Measurements from ENCODE around the gene PARD3. TPM values are rescaled to one million over a fixed set of nuclear protein-coding genes. Genes with fewer than 3 reads are reported as not detected.

Gene PARD3
- total and polyA plus RNA-seq, 3 donors from 2014 or later: 31.8 to 59.5 (median 49.5) TPM

DNA sequence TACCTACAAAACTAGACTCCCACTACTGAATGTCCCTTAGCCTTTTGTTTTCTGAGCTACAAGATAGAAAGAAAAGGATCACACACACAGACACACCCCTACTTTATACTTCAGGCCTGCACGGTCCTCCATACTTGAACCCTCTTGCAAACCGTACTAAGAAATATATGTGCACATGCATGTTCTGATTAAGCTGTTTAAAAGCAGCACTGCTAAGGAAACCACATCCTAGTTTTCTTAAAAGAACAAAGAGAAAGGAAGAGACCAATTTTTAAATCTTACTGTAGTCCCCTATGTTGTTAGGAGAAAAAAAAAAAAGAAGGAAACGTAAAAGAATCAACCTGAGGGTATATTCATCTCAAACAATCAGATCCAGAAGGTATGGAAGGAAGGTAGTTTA lies 501.2 kb downstream of the PARD3 start:
- no peak overlapping the region for H3K27ac ChIP-seq
- DNase-seq: no peak
- no peaks in the 10 kb centered on the region for H3K27me3 ChIP-seq
- no peaks in the 10 kb centered on the region for H3K36me3 ChIP-seq (ENCODE audit: low read depth, missing control alignments)
- no peaks in the 10 kb centered on the region for H3K9me3 ChIP-seq
- no peaks in the 10 kb centered on the region for H3K4me1 ChIP-seq
- no peak overlapping the region for H3K4me3 ChIP-seq
- TF ChIP-seq POLR2A (IDR thresholded peaks at IDR 0.05) (no peak), CTCF (IDR thresholded peaks at IDR 0.05) (no peak)
- intact Hi-C loops (cut with DNase I; ENCODE audit: low total_unique reads): no loop called here
- 59 to 86% methylated on average over 3 of the region's 3 CpGs for WGBS, 2 donors

DNA sequence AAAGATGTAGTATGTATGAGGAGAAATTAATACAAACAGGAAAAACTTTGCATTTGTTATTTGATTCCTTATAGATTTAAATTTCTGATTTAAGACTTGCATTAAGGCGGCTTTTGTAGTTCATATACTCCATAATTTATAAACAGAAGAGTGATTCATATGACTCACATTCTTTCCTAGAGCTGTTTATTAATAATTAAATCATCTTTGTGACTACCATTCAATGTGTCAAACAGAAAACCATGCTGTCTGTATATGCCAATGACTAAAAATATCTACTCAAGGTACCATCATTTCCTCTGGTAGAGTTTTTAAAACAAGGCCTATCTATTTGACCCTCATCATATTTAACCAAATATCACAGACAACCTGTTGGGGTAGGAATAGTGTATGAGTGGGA lies 501.7 kb downstream of the PARD3 start:
- TF ChIP-seq POLR2A (IDR thresholded peaks at IDR 0.05) (no peak), CTCF (IDR thresholded peaks at IDR 0.05) (no peak)
- no peaks in the 10 kb centered on the region for H3K9me3 ChIP-seq
- 92 to 96% methylated on average over 1 of the region's 1 CpG for WGBS, 2 donors
- no peak for DNase-seq
- H3K36me3 ChIP-seq (ENCODE audit: low read depth, missing control alignments): no peaks in the 10 kb centered on the region
- H3K4me3 ChIP-seq: no peak overlapping the region
- no peak overlapping the region for H3K27ac ChIP-seq
- H3K4me1 ChIP-seq: no peaks in the 10 kb centered on the region
- no peaks in the 10 kb centered on the region for H3K27me3 ChIP-seq
- intact Hi-C loops (cut with DNase I; ENCODE audit: low total_unique reads): no loop called here

GRCh38 chr10:34311679-34312078 lies 503.4 kb downstream of the PARD3 start:
- intact Hi-C loops (cut with DNase I; ENCODE audit: low total_unique reads): no loop called here
- TF ChIP-seq POLR2A (IDR thresholded peaks at IDR 0.05) (no peak), CTCF (IDR thresholded peaks at IDR 0.05) (no peak)
- WGBS, 2 donors: 93 to 97% methylated on average over 3 of the region's 3 CpGs

GRCh38 chr10:34310234-34310633 lies 504.9 kb downstream of the PARD3 start:
- Histone ChIP-seq H3K4me3 (no peak overlapping the region), H3K27ac (no peak overlapping the region), H3K4me1 (no peaks in the 10 kb centered on the region), H3K9me3 (no peaks in the 10 kb centered on the region), H3K36me3 (ENCODE audit: low read depth, missing control alignments) (no peaks in the 10 kb centered on the region), H3K27me3 (no peaks in the 10 kb centered on the region)
- TF ChIP-seq CTCF (IDR thresholded peaks at IDR 0.05) (no peak), POLR2A (IDR thresholded peaks at IDR 0.05) (no peak)
- no peak for DNase-seq
- 95 to 96% methylated on average over 4 of the region's 4 CpGs for WGBS, 2 donors
- intact Hi-C loops (cut with DNase I; ENCODE audit: low total_unique reads): no loop called here

More at GRCh38 chr10:34311679-34312078, 503.4 kb downstream of the PARD3 start:
- Histone ChIP-seq H3K4me1 (no peaks in the 10 kb centered on the region), H3K27ac (no peak overlapping the region), H3K36me3 (ENCODE audit: low read depth, missing control alignments) (no peaks in the 10 kb centered on the region), H3K4me3 (no peak overlapping the region), H3K27me3 (no peaks in the 10 kb centered on the region), H3K9me3 (no peaks in the 10 kb centered on the region)
- DNase-seq: no peak

DNA sequence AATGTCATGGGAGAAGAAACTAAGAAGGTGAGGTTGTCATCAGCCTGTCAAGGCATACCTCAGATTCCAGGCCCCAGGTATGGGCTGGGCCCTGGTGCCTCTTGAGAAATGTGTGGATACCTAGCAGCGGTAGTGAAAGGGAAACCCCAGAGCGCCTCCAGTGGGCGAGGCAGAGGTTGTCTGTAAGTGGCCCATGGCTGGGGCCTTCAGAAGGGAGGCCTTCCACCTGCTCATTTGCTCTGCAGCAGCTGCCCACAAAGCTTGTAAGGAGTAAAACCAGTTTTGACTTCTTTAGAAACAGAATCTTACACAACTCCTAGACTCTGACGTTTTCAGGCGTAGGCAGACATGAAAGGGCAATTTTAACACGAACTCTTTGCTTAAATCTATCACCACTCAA lies 509.9 kb downstream of the PARD3 start:
- no peak for DNase-seq

More for the DNA sequence above, 509.9 kb downstream of the PARD3 start:
- no peak for TF ChIP-seq POLR2A (IDR thresholded peaks at IDR 0.05)
- no peak for TF ChIP-seq CTCF (IDR thresholded peaks at IDR 0.05)
- Histone ChIP-seq H3K4me3 (no peak overlapping the region), H3K27me3 (no peaks in the 10 kb centered on the region), H3K4me1 (no peaks in the 10 kb centered on the region), H3K36me3 (ENCODE audit: low read depth, missing control alignments) (no peaks in the 10 kb centered on the region), H3K27ac (no peak overlapping the region), H3K9me3 (no peaks in the 10 kb centered on the region)
- intact Hi-C loops (cut with DNase I; ENCODE audit: low total_unique reads): no loop called here
- WGBS, 2 donors: 87 to 92% methylated on average over 6 of the region's 6 CpGs
